HEK293T (cell line): ENCODE measurements around the gene EDC4.

Source experiments
- CTCF ChIA-PET: fragments of 350-600 bp; formaldehyde crosslinking; extraction: SDS; loops from one replicate; lab custom pipeline; 2021; ENCODE audit warnings: antibody characterized with exemption, inconsistent platforms; lab: Yijun Ruan, JAX
- POLR2A ChIA-PET: fragments of 350-600 bp; formaldehyde crosslinking; extraction: SDS; loops from one replicate; lab custom pipeline; 2020; ENCODE audit warnings: antibody characterized with exemption, inconsistent platforms; lab: Yijun Ruan, JAX
- DNase-seq: peaks from one replicate; pipeline ENCODE4 v3.0.0; 2012; ENCODE audit warnings: mixed read lengths; ENCODE audit errors: extremely low spot score
- ARNT ChIP-seq: fragments of 450-650 bp; IDR thresholded peaks from 2 replicates; pipeline ENCODE4 v1.6.1; 2017; ENCODE audit warnings: mild to moderate bottlenecking
- BHLHE40 ChIP-seq: fragments of 450-650 bp; IDR thresholded peaks from 2 replicates; pipeline ENCODE4 v1.6.1; 2016; ENCODE audit warnings: mild to moderate bottlenecking, moderate library complexity, borderline replicate concordance
- CTBP1 ChIP-seq: fragments of 450-650 bp; IDR thresholded peaks from 2 replicates; pipeline ENCODE4 v1.6.1; 2016; ENCODE audit warnings: borderline replicate concordance
- ELF4 ChIP-seq: fragments of 450-650 bp; IDR thresholded peaks from 2 replicates; pipeline ENCODE4 v1.6.1; 2017; ENCODE audit warnings: antibody characterized with exemption
- FOXA1 ChIP-seq: fragments of 450-650 bp; IDR thresholded peaks from 2 replicates; pipeline ENCODE4 v1.6.1; 2016; ENCODE audit warnings: mild to moderate bottlenecking
- FOXK2 ChIP-seq: fragments of 450-650 bp; IDR thresholded peaks from 2 replicates; pipeline ENCODE4 v1.6.1; 2016; ENCODE audit warnings: mild to moderate bottlenecking
- FOXM1 ChIP-seq: fragments of 450-650 bp; IDR thresholded peaks from 2 replicates; pipeline ENCODE4 v1.6.1; 2017; ENCODE audit warnings: mild to moderate bottlenecking, borderline replicate concordance
- HDGF ChIP-seq: fragments of 450-650 bp; IDR thresholded peaks from 2 replicates; pipeline ENCODE4 v1.6.1; 2017; ENCODE audit warnings: antibody characterized with exemption, borderline replicate concordance
- L3MBTL2 ChIP-seq: fragments of 450-650 bp; conservative IDR thresholded peaks from 2 replicates; pipeline ENCODE4 v1.6.1; 2016; ENCODE audit warnings: mild to moderate bottlenecking
- LEF1 ChIP-seq: fragments of 450-650 bp; IDR thresholded peaks from 2 replicates; pipeline ENCODE4 v1.6.1; 2017; ENCODE audit warnings: mild to moderate bottlenecking, borderline replicate concordance
- NFRKB ChIP-seq: fragments of 450-650 bp; IDR thresholded peaks from 2 replicates; pipeline ENCODE4 v1.6.1; 2016; ENCODE audit warnings: mild to moderate bottlenecking, moderate library complexity
- PKNOX1 ChIP-seq: fragments of 450-650 bp; IDR thresholded peaks from 2 replicates; pipeline ENCODE4 v1.6.1; 2016
- SP1 ChIP-seq: fragments of 450-650 bp; IDR thresholded peaks from 2 replicates; pipeline ENCODE4 v1.6.1; 2017
- SUZ12 ChIP-seq: fragments of 450-650 bp; IDR thresholded peaks from 2 replicates; pipeline ENCODE4 v1.6.1; 2016; ENCODE audit warnings: mild to moderate bottlenecking
- TARDBP ChIP-seq: fragments of 450-650 bp; IDR thresholded peaks from 2 replicates; pipeline ENCODE4 v1.6.1; 2016
- ZNF384 ChIP-seq: fragments of 450-650 bp; IDR thresholded peaks from 2 replicates; pipeline ENCODE4 v1.6.1; 2016

Gene EDC4

GRCh38 chr16:67847064-67847861, 25.6 kb upstream of the EDC4 start, which contains the start of gene CENPT:
Gene CENPT (minus strand): TSS chr16:67847693. CDS start chr16:67833859, 13,834 bp downstream.
- TF ChIP-seq SUZ12: no peak
- TF ChIP-seq SP1: no peak
- TF ChIP-seq ZNF384: no peak
- no peak for TF ChIP-seq LEF1
- TF ChIP-seq HDGF: no peak
- no peak for TF ChIP-seq FOXK2
- no peak for TF ChIP-seq L3MBTL2
- TF ChIP-seq ELF4: no peak
- TF ChIP-seq BHLHE40: no peak
- no peak for TF ChIP-seq FOXM1
- no peak for TF ChIP-seq PKNOX1
- no peak for TF ChIP-seq ARNT
- TF ChIP-seq CTBP1: no peak
- no peak for TF ChIP-seq TARDBP
- no peak for TF ChIP-seq NFRKB
- no peak for TF ChIP-seq FOXA1
- POLR2A ChIA-PET: interaction anchor here (0.7 to 1.7 kb wide), 6 partner anchors 10 to 187 kb away, joined by 3 to 5 read pairs (median 3); partner anchors contain the start of gene ACD
- peak; percentile 28 for DNase-seq
- CTCF ChIA-PET: no interaction called here

DNA sequence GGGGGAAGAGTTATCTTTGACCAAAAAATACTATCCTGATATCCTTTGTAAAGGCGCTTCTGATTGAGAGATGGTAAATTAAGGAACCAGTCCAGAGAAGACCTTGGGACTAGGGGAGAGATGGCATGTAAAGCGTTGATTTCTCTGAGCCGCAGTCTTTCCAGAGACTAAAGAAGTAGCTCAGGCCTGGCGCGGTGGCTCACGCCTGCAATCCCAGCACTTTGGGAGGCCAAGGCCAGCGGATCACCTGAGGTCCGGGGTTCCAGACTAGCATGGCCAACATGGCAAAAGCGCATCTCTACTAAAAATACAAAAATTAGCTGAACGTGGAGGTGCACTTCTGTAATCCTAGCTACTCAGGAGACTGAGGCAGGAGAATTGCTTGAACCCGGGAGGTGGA, 24.7 kb upstream of the EDC4 start:
- CTCF ChIA-PET: no interaction called here
- TF ChIP-seq SUZ12 (no peak), ELF4 (no peak), FOXM1 (no peak)
- POLR2A ChIA-PET: interaction anchor here (0.6 to 1.7 kb wide), 5 partner anchors 9 to 188 kb away, joined by 3 to 5 read pairs (median 3); partner anchors contain the start of genes ACD, EDC4 and GFOD2
- DNase-seq: no peak

DNA sequence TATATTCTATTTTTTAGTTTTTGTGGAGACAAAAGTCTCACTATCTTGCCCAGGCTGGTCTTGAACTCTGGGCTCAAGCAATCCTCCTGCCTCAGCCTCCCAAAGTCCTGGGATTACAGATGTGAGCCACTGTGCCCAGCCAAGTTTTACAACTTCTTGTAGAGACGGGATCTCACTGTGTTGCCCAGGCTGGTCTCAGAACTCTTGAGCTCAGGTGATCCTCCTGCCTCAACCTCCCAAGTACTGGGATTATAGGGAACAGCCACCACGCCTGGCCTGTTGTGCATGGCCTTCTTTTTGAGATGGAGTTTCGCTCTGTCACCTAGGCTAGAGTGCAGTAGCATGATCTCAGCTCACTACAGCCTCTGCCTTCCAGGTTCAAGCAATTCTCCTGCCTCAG, 19.2 kb upstream of the EDC4 start:
- DNase-seq: no peak
- ChIA-PET POLR2A (no interaction called here), CTCF (interaction anchor here (0.6 kb wide), 1 partner anchor 212 kb away, joined by 3 read pairs; no protein-coding TSS in a partner anchor)
- TF ChIP-seq NFRKB (no peak), FOXK2 (no peak), LEF1 (no peak)

GRCh38 chr16:67855789-67856188, 17.1 kb upstream of the EDC4 start:
- CTCF ChIA-PET: interaction anchor here (0.6 to 1.0 kb wide), 2 partner anchors 39 to 230 kb away, joined by 3 read pairs; no protein-coding TSS in a partner anchor
- TF ChIP-seq ELF4 (no peak), PKNOX1 (no peak), FOXM1 (no peak), BHLHE40 (no peak), LEF1 (no peak), HDGF (no peak), CTBP1 (no peak), ARNT (no peak), FOXA1 (no peak), SUZ12 (no peak)
- no peak for DNase-seq
- POLR2A ChIA-PET: interaction anchor here (0.9 to 1.4 kb wide), 3 partner anchors 9 to 22 kb away, joined by 3 to 6 read pairs (median 4); partner anchors contain the start of gene NUTF2

DNA sequence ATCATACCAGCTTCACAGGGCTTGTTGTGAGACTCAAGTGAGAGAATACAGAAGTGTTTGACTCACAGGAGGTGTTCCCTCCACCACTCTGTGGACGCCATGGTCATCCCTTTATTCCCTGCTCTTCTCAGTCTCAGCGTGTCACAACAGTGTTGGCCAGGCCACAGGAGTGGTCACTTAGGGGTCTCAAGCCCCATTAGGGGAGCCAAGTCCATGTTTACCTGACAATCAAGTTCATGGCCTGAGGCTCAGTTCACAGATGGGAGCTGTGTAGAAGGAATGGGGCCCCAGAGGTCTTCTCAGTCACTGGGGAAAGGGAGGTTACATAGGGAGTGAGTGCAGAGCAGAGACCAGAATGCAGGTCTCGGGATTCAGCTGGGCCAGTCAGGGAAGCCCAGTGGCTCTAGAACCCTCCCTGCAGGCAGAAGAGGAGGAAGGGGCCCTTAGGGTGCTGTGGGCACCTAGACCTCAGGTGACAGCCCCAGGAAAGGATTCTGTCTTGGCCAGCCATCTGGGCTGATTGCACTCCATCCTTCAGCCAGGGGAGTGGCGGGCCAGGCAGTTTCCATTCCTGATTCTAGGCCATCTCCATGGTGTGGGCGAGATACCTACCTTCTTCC, 15.8 kb upstream of the EDC4 start:
- POLR2A ChIA-PET: interaction anchor here (1.3 to 1.4 kb wide), 2 partner anchors 9 to 12 kb away, joined by 3 to 5 read pairs; partner anchors contain the start of gene CENPT
- TF ChIP-seq HDGF: no peak
- no peak for TF ChIP-seq PKNOX1
- no peak for TF ChIP-seq L3MBTL2
- no peak for TF ChIP-seq NFRKB
- no peak for TF ChIP-seq FOXM1
- TF ChIP-seq CTBP1: no peak
- no peak for TF ChIP-seq SUZ12
- no peak for TF ChIP-seq BHLHE40
- no peak for DNase-seq
- CTCF ChIA-PET: interaction anchor here (1.2 kb wide), 1 partner anchor 41 kb away, joined by 3 read pairs; no protein-coding TSS in a partner anchor

GRCh38 chr16:67857547-67858233, 15.2 kb upstream of the EDC4 start:
- CTCF ChIA-PET: interaction anchor here (1.2 kb wide), 1 partner anchor 41 kb away, joined by 3 read pairs; no protein-coding TSS in a partner anchor

More at GRCh38 chr16:67857547-67858233, 15.2 kb upstream of the EDC4 start:
- POLR2A ChIA-PET: interaction anchor here (1.3 to 1.4 kb wide), 2 partner anchors 10 to 13 kb away, joined by 3 to 5 read pairs; partner anchors contain the start of gene CENPT
- no peak for DNase-seq
- TF ChIP-seq FOXK2: no peak
- TF ChIP-seq HDGF: no peak
- TF ChIP-seq FOXA1: no peak
- no peak for TF ChIP-seq PKNOX1
- TF ChIP-seq ARNT: no peak
- no peak for TF ChIP-seq ZNF384
- TF ChIP-seq FOXM1: no peak
- TF ChIP-seq LEF1: no peak
